IPS-15b (cell line): ENCODE measurements around the gene SEPHS1.
"Not testable (repeated sequence)": the region's sequence is repeated elsewhere in the genome, so short reads cannot be mapped to it uniquely, and the experiment has no call there.

Experiments
- H3K27me3 ChIP-seq: one replicate; pipeline ENCODE4 v1.6.1; 2013; ENCODE audit warnings: low read length; ENCODE audit not compliant: control insufficient read depth, insufficient read depth
- H3K36me3 ChIP-seq: one replicate; pipeline ENCODE4 v1.6.1; 2013; ENCODE audit warnings: low read length; ENCODE audit not compliant: control insufficient read depth, insufficient read depth
- H3K4me1 ChIP-seq: one replicate; pipeline ENCODE4 v1.6.1; 2013; ENCODE audit warnings: mild to moderate bottlenecking, low read length; ENCODE audit not compliant: control insufficient read depth, insufficient read depth
- H3K4me3 ChIP-seq: one replicate; pipeline ENCODE4 v1.5.1; 2013; ENCODE audit warnings: low read depth, low read length
- H3K9ac ChIP-seq: one replicate; pipeline ENCODE4 v1.6.1; 2013; ENCODE audit warnings: low read depth, mild to moderate bottlenecking, low read length
- H3K9me3 ChIP-seq: one replicate; pipeline ENCODE4 v1.6.1; 2013; ENCODE audit warnings: mild to moderate bottlenecking, low read length; ENCODE audit not compliant: control insufficient read depth, insufficient read depth

The SEPHS1 gene

DNA sequence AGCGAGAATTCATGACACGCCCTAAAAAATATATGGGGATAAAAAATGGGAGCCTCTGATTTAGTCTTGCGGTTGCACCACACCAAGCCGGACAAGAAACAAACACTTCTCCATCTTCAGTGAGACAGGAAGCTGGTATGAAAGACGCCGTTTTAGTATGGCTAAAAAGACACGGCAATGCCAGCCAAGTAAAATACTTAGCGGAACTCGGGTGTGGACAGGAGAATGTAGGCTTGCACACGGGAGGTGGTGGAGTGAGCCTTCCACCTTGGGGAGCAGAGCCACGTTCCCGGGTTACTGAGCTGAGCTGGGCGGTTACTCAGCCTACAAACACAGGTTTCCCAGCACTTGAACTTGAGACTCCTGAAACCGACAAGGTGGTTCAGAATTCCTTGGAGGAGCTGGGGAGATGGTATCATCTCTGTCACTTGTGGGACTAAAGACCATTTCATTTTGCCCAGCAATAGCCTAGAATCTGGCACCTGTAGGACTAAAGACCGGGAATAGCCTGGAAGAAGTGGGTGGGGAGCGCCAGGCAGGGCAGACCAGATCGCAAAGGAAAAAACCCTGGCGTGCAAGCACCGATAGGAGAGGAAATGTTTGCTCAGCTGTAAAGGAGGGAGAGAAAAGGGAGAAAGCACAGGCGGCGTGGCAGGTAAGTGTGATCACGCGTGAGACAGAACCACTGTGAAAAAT lies 34.8 kb upstream of the SEPHS1 start:
- no peaks in the 10 kb centered on the region for H3K4me1 ChIP-seq
- no peaks in the 10 kb centered on the region for H3K9me3 ChIP-seq
- H3K9ac ChIP-seq, result no peak overlapping the region
- peaks cover 10% of the 10 kb centered on the region for H3K27me3 ChIP-seq
- no peaks in the 10 kb centered on the region for H3K36me3 ChIP-seq
- H3K4me3 ChIP-seq, result peak overlapping the region; percentile 45

DNA sequence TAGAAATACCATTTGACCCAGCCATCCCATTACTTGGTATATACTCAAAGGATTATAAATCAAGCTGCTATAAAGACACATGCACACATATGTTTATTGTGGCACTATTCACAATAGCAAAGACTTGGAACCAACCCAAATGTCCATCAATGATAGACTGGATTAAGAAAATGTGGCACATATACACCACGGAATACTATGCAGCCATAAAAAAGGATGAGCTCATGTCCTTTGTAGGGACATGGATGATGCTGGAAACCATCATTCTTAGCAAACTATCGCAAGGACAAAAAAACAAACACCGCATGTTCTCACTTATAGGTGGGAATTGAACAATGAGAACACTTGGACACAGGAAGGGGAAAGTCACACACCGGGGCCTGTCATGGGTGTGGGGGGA lies 31.0 kb upstream of the SEPHS1 start:
- H3K4me1 ChIP-seq, H3K36me3 ChIP-seq, H3K27me3 ChIP-seq, H3K9ac ChIP-seq, H3K9me3 ChIP-seq, H3K4me3 ChIP-seq: not testable (repeated sequence)

DNA sequence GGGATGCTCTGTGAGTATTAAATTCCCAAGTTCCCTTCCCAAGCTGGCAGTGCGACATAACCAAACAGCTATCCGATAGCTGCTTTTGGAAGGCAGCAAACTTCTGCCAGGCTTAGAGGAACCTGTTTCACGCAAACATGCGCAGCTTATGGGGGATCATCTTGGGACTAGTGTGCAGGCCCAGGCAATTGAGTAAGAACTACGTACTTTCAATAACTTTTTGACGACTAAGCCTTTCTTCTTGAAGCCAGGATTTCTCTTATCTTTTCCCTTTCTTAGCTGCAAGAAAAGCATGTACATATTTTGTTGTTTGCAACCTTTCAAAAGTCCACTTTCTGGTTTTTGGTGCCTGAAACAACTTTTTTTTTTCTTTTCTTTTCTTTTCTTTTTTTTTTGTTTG lies 28.7 kb upstream of the SEPHS1 start:
- no peaks in the 10 kb centered on the region for H3K4me1 ChIP-seq

DNA sequence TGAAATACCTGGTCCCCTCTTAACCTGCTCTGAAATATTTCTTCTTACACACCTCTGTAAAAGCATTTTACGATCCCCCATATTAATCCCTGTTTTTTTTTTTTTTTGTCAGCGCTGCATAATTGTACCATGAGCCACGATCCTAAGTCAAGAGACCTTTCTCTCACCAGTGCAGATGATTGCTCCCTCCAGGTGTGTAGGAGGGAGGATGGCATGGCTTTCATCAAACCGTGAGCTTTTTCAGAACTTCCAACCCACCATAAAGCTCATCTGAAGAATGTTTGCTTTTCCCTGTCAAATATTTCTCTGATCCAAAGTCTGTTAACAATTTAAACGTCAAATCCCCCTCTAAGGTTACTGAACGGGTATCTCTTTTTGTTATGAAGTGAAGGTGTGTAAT lies 28.2 kb upstream of the SEPHS1 start:
- no peaks in the 10 kb centered on the region for H3K9me3 ChIP-seq
- no peaks in the 10 kb centered on the region for H3K4me1 ChIP-seq
- no peak overlapping the region for H3K4me3 ChIP-seq
- H3K9ac ChIP-seq, result no peak overlapping the region
- no peaks in the 10 kb centered on the region for H3K36me3 ChIP-seq
- H3K27me3 ChIP-seq, result no peaks in the 10 kb centered on the region

More for the DNA sequence above, 28.7 kb upstream of the SEPHS1 start:
- no peaks in the 10 kb centered on the region for H3K36me3 ChIP-seq
- no peaks in the 10 kb centered on the region for H3K27me3 ChIP-seq
- no peaks in the 10 kb centered on the region for H3K9me3 ChIP-seq
- H3K4me3 ChIP-seq, result no peak overlapping the region
- no peak overlapping the region for H3K9ac ChIP-seq

DNA sequence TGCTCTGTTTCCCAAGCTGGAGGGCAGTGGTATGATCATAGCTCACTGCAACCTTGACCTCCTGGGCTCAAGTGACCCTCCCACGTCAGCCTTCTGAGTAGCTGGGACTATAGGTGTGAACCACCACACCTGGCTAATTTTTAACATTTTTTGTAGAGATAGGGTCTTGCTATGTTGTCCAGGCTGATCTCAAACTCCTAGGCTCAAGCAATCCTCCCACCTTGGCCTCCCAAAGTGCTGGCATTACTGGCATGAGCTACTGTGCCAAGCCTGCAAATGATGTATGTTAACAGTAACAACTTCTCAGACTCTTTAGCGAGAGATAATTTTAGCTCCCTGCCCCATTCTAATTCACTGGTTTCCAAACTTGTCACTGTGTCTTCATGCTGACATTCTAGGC lies 27.7 kb upstream of the SEPHS1 start:
- Histone ChIP-seq H3K4me3 (no peak overlapping the region), H3K36me3 (no peaks in the 10 kb centered on the region), H3K9ac (no peak overlapping the region), H3K27me3 (no peaks in the 10 kb centered on the region), H3K9me3 (no peaks in the 10 kb centered on the region), H3K4me1 (no peaks in the 10 kb centered on the region)

DNA sequence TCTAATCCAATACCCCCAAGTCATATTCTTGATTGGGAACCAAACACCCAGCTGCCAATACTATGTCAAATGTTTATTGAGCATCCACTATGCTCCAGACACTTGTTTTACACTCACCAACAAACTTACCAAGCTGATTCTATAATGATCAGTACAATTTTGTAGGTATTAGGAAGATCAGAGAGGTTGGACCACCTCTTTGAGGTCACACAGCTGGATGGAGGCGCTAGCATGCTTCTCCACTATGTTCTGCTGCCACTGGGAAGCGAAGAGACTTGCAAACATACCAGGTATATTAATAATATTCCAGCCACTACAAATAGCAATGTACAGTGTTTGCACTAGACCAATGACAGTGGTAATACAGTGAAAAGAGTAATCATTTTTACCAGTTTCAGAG lies 25.6 kb upstream of the SEPHS1 start:
- Histone ChIP-seq H3K9me3 (no peaks in the 10 kb centered on the region), H3K27me3 (no peaks in the 10 kb centered on the region), H3K9ac (no peak overlapping the region), H3K4me1 (no peaks in the 10 kb centered on the region), H3K4me3 (no peak overlapping the region), H3K36me3 (no peaks in the 10 kb centered on the region)

DNA sequence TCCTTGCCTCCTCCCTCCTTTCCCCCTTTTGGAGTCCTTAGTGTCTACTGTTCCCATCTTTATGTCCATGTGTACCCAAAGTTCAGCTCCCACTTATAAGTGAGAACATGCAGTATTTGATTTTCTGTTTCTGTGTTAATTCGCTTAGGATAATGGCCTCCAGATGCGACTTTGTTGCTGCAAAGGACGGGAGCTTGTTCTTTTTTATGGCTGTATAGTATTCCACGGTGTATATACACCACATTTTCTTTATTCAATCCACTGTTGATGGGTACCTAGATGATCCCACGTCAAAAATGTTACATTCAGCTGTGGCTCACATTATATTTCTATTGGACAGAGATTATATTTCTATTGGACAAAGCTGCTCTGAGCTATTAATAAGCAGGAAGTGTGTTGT lies 24.4 kb upstream of the SEPHS1 start:
- H3K36me3 ChIP-seq, result no peaks in the 10 kb centered on the region
- H3K9ac ChIP-seq, result no peak overlapping the region
- no peak overlapping the region for H3K4me3 ChIP-seq
- no peaks in the 10 kb centered on the region for H3K4me1 ChIP-seq
- H3K9me3 ChIP-seq, result no peaks in the 10 kb centered on the region
- no peaks in the 10 kb centered on the region for H3K27me3 ChIP-seq

DNA sequence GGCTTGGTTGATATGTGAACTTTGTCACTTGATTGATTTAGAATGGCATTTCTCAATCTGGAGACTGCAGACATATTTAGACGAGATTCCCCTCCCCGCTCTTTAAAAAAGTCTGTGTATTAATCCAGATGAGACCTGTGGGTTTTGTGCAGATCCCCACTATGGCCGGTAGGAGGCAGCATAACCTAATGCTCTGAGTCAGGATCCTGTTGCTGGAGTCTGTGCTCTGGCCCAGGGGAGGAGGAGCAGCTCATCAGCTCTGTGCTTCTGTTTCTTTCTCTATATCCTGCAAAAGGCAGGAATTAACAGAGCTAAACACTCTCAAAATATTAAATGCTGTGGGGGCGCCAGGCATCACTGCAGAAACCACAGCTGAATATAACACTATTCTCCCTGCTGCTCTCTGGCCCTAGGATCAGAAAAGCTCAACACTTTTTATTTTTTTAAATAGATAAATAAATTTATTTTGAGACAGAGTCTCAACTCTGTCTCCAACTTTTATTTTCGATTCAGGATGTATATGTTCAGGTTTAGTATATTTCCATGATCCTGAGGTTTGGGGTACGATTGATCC lies 23.9 kb upstream of the SEPHS1 start:
- Histone ChIP-seq H3K9ac (no peak overlapping the region), H3K9me3 (no peaks in the 10 kb centered on the region), H3K4me1 (no peaks in the 10 kb centered on the region), H3K4me3 (no peak overlapping the region), H3K36me3 (no peaks in the 10 kb centered on the region), H3K27me3 (no peaks in the 10 kb centered on the region)

DNA sequence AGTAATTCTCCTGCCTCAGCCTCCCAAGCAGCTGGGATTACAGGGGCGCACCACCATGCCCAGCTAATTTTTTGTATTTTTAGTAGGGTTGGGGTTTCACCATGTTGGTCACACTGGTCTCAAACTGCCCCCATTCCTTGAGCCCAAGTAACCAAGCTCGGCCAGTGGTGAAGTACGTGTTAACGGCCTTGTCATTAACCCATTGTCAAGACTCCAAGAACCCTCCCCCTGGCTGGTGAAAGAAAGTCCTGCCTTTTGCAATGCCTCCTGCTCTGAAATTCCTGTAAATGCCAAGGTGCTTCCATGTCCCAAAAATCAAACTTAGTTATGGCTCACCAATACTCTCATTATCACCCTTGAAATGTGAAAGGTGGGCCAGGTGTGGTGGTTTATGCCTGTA lies 18.8 kb upstream of the SEPHS1 start:
- Histone ChIP-seq H3K9me3 (no peaks in the 10 kb centered on the region), H3K27me3 (no peaks in the 10 kb centered on the region)

DNA sequence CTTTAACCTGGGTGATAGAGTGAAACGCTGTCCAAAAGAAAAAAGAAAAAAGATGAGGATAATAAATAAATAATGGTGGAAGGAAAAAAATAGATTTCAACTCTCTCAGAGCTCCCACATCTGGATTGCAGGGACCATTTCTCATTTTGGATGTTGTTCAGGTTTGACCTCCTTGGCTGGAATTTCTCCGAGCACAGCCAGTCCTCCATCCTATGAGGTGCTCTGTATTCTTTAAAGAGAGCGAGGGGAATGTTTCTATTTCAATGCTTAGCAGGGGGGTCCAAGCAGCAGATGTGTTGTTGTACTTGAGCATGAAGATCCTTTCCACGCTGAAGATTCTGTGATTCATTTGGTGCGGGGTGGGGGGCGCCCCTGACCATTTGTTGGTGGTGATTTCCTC lies 17.7 kb upstream of the SEPHS1 start:
- H3K4me3 ChIP-seq, result no peak overlapping the region
- no peaks in the 10 kb centered on the region for H3K4me1 ChIP-seq
- H3K27me3 ChIP-seq, result no peaks in the 10 kb centered on the region
- no peaks in the 10 kb centered on the region for H3K36me3 ChIP-seq
- H3K9ac ChIP-seq, result no peak overlapping the region
- H3K9me3 ChIP-seq, result no peaks in the 10 kb centered on the region

More for the DNA sequence above, 18.8 kb upstream of the SEPHS1 start:
- no peaks in the 10 kb centered on the region for H3K36me3 ChIP-seq
- no peaks in the 10 kb centered on the region for H3K4me1 ChIP-seq
- no peak overlapping the region for H3K4me3 ChIP-seq
- H3K9ac ChIP-seq, result no peak overlapping the region

DNA sequence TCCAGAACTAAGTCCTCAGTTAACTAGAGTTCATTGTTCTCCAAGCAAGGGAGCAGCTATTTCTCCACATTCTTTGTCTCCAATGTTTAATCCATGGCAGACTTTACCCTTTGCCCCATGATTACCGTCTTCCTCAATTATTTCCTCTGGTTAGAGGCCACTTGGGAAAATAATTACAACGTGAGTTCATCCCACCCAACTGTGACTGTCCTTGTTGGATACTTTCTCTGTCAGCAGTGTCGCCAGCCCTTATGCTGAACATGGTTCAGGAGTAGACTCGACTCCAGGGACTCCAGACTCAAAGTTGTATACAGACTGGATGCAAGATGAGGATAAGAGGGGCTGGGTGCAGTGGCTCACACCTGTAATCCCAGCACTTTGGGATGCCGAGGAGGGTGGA lies 17.1 kb upstream of the SEPHS1 start:
- Histone ChIP-seq H3K4me3 (no peak overlapping the region), H3K9ac (no peak overlapping the region), H3K27me3 (no peaks in the 10 kb centered on the region), H3K4me1 (no peaks in the 10 kb centered on the region), H3K9me3 (no peaks in the 10 kb centered on the region), H3K36me3 (no peaks in the 10 kb centered on the region)

DNA sequence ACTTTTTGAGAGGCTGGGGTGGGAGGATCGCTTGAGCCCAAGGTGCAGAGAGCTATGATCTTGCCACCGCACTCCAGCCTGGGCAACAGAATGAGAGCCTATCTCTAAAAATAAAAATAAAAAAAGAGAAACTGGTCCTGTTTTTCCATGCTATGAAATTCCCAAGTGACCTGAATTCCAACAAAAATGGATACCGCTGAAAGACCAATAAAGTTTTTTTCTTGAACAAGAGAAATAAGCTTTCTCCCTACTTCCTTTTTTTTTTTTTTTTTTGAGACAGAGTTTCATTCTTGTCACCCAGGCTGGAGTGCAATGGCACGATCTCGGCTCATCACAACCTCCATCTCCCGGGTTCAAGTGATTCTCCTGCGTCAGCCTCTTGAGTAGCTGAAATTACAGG lies 12.5 kb upstream of the SEPHS1 start:
- Histone ChIP-seq H3K9ac (no peak overlapping the region), H3K36me3 (no peaks in the 10 kb centered on the region), H3K4me3 (no peak overlapping the region), H3K9me3 (no peaks in the 10 kb centered on the region), H3K27me3 (no peaks in the 10 kb centered on the region), H3K4me1 (no peaks in the 10 kb centered on the region)
